NCI-H446 (cell line): ENCODE data around the gene FETUB.

Source experiments
- DNase-seq, 2 experiments: peaks; one replicate each; lab custom pipeline; 2025; lab: John Stamatoyannopoulos, UW

The FETUB gene

GRCh38 chr3:186636536-186636935, 3.7 kb upstream of the FETUB start:
- no peak for DNase-seq

- no peak for DNase-seq
Observed at GRCh38 chr3:186637686-186638085, 2.5 kb upstream of the FETUB start.

DNA sequence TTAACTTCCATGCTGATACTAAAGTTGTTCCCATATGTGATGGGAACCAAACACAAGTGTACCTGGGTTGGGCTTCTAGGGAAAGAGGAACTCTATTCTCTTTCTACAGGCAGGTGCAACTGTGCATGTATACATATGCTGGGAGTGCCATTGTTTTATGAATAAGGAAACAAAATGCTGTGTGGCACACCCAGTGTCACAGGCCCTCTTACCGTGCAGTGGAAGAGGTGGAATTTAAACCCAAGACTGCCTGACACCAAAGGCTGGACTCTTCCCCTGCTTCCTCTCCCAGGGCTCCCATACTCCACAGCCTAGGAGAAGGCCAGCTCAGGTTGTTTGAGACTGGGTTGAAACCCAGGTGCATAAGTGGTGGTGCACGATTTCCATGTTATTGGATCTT, 1.9 kb upstream of the FETUB start:
- no peak for DNase-seq

DNA sequence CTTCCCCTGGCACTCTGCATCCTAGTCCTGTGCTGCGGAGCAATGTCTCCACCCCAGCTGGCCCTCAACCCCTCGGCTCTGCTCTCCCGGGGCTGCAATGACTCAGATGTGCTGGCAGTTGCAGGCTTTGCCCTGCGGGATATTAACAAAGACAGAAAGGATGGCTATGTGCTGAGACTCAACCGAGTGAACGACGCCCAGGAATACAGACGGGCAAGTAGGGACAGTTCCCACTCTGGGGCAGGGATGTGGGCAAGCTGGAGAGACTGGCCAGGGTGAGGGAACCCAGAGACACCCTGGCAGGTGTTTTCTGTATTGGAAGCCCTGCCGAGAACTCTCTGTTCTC, 247 bp downstream of the FETUB start:
- peak in 1 of 2 experiments; percentile 43 for DNase-seq

DNA sequence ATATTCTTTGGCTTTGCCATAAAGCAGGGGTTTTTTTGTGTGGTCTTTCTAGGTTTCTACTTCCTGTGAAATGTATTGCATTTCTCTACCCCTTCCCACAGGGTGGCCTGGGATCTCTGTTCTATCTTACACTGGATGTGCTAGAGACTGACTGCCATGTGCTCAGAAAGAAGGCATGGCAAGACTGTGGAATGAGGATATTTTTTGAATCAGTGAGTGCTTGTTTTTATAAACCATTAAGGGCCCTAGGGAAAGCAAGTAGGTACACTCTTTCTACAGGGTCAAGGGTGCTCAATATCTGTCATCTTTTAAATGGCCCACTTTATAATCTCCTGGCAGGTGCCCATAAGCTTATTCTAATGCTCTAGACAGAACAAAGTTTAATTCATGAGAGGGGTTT, 730 bp downstream of the FETUB start:
- no peak for DNase-seq

DNA sequence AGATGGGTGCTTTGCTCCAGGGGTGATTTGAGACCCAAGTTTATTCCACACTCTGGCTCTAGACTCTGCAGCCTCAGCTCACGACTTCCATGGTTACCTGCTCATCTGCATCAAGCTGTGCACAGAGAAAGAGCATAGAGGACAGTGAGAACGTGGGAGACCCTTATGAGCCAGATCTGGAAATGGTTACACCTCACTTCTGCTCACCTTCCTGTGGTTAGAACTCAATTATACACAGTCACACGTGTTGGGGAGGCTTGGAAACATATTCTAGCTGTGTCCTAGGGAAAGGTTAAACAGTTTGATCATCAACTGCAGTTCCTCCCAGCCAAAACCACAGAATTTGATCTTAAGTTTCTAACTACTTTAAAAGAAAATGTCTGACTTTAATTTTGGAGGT, 1.8 kb downstream of the FETUB start:
- no peak for DNase-seq

DNA sequence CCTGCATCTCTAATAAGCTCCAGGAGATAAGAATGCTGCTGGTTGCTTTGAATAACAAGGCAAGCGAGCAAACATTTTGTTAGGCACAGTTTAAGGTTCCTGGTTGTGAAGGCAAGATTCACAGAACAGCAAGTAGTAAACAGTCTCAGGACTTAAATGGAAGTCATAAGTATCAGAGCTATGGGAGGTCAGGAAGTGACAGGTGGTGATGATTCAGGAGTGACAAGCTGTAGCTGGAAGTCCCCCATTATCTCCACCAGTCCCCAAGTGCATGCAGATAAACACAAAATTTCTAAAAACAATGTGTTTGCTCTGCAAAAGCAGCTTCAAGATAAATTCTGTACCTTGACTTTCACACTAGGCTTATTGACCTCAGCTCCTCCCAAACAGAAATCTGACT, 3.3 kb downstream of the FETUB start:
- no peak for DNase-seq

DNA sequence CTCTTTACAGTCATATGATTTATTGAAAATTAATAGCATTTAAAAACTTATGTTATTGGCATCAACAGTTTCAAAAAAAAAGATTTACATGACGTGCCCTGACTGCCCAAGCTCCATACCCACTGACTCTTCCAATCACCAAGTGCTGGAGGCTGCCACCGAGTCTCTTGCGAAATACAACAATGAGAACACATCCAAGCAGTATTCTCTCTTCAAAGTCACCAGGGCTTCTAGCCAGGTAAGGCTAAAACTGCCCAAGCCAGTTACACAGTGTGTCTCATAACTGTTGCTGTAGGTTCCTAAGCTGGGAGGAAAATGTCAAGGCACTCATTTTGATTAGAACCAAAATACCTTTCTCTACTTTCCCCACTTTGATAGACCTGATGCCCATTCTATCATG, 4.5 kb downstream of the FETUB start:
- DNase-seq = no peak

DNA sequence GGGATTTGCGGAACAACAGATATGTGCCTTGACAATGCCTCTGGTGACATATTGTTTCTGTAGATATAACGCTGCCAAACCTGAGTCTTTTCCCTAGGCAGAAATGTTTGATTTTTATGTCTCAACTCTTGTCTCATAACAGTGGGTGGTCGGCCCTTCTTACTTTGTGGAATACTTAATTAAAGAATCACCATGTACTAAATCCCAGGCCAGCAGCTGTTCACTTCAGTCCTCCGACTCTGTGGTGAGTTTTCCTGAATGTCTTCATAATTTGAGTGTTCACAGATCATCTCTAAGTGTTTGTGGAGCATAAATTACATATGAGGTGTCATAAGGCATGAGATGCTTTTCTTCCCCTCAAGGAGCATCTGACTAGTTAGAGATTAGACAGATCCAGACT, 5.9 kb downstream of the FETUB start:
- no peak for DNase-seq

- no peak for DNase-seq
Observed at GRCh38 chr3:186646841-186647240, 6.6 kb downstream of the FETUB start.

DNA sequence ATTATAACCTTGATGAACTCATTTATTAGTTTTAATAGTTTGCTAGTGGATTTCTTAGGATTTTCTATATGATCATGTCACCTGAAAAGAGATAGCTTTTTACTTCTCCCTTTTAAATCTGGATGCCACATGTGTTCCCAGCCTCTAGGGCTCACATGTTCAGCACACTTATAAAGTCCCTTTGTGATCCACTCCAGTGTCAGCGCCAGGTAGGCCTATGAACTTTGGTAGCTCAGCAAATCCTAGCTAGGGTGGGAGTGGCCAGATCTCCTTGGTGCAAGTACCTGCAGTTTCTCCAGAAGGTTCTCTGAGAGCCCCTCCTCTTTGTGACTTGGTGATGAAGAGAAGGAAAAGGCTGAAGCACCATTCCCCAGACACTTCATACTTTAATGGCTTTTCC, 8.7 kb downstream of the FETUB start:
- no peak for DNase-seq

DNA sequence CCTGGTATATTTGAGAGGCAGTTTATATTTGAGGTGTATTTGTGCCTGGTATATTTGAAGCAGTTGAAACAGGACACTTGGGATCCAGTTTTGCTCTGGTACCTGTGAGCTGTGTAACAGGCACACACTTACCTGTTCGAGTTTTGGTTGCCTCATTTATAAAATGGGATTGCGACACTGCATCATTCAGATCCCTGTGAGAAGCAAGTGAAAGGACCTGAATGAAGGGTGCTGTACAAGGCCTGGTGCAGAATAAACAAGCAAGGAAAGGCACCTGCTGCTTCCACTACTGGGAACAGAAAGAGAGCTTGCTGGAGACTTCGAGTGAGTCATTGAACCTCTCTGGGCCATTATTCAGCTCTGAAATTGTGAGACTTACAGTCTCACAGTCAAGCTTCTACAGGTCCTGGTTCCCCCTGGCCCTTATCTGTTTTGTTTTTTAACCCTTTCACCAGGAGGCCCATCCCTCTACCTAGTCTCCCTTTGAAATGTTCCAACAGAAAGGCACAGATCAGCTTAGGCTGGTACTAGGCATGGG, 11.5 kb downstream of the FETUB start:
- no peak for DNase-seq

- DNase-seq = no peak
Observed at GRCh38 chr3:186653080-186653707, 13.0 kb downstream of the FETUB start.

DNA sequence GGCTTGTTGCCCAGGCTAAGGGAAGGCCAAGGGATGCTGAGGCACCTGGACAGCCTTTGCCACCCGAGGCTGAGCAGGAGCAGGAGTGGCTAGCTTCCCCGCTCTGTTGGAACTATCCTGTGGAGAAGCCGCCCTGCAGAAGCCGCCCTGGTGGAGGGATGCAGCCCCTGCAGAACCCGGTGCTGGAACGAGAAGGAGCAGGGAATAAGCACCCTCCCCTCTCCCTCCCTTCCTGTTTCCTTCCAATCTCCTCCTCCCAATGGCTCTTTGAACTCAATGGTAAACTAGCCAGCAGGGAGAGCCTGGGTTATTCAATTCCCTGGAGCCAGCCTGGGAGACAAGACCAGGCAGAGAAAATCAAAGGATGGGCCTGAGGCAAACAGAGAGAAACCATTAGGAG, 13.8 kb downstream of the FETUB start:
- DNase-seq = peak in 1 of 2 experiments; percentile 15

GRCh38 chr3:186663361-186664118, 23.3 kb downstream of the FETUB start:
- no peak for DNase-seq

DNA sequence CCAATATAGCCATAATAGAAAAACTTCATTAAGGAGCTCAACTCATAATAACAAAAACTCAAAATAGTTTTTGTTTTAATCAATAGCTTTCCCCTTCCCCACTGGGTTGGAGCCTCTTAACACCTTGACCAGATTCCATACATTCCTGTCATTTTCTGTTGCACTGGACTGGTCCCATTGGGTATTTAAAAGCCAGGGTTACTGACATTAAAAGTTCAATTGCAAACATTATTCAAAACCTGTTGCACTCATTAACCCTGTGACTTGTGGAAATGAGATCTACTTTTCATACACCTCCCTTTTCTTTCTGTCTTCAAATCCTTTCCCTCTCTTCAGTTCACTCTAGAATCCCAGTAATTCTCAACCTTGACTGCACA, 23.9 kb downstream of the FETUB start:
- no peak for DNase-seq

GRCh38 chr3:186664506-186664905, 24.3 kb downstream of the FETUB start:
- no peak for DNase-seq

DNA sequence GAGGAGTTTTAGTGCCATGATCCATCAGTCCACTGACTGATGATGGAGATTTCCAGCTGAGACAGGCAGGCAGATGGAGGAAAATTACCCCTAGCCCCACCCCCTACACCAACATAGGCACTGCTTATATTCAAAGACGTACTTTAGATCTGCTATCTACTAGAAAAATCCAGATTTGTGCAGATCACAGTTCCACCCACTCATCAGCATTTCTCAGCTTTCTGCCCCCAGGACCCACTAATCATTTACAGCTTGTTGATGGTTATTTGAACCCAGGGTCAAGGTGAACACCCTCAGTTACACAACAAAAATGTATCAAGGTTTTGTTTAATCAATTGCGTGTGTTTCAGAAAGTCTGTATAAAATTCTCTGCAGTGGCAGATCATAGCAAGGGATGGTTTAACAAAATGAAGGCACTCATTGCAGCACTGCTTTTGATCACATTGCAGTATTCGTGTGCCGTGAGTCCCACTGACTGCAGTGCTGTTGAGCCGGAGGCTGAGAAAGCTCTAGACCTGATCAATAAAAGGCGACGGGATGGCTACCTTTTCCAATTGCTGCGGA, 25.5 kb downstream of the FETUB start, which contains the start of gene HRG:
Gene HRG (plus strand): TSS at position 390 of the 564 bp plus-strand sequence. CDS start 18 bp downstream, at position 408.
- DNase-seq = no peak

DNA sequence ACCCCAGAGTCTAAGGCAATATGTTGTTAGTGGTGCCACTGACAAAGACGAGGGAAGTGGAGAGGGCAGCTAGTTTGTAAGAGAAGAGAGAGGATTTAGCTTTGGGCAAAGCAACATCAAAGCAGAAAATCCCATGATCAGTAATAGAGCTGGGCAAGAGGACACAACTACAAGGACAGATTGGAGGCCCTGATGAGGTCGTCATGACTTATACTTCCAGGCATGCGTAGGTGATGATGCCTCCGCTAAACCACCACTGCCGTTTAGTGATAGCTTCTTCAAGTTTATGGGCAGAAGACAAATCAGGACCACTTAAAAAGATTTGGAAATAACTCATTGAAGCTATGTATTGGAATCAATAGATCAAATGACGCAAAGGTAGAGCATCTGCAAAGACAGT, 28.2 kb downstream of the FETUB start:
- DNase-seq = no peak

GRCh38 chr3:186669378-186670084, 29.3 kb downstream of the FETUB start:
- DNase-seq = no peak

DNA sequence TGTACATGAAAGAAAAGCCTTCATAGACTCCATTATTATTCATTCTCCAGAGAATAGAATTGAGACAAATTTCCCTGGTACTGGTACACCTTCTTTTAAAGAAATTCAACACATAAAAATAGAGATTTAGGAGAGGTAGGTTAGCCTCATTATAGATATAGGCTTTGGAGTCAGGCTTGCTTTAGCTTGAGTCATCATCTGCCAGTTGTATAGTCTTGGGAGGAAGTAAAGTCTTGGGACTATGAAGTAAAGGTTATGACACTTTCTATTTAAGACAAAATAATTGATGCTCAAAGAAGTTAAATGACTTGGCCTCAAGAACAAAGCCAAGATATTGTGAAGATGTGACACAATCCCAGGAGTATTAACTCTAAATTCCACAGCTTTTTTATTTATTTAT, 30.0 kb downstream of the FETUB start:
- no peak for DNase-seq

DNA sequence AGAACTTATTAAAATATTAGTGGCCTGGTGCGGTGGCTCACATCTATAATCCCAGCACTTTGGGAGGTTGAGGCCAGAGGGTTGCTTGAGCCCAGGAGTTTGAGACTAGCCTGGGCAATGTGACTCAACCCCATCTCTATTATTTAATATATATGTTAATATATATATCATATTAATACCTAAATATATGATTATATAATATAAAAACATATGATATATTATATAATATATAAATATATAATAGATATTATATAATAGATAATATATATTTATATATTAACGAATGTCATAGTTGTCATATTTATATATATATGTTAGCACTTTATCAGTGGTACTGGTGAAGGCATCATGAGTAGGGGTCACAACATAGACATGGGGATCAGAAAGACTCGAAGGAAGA, 30.9 kb downstream of the FETUB start:
- no peak for DNase-seq

DNA sequence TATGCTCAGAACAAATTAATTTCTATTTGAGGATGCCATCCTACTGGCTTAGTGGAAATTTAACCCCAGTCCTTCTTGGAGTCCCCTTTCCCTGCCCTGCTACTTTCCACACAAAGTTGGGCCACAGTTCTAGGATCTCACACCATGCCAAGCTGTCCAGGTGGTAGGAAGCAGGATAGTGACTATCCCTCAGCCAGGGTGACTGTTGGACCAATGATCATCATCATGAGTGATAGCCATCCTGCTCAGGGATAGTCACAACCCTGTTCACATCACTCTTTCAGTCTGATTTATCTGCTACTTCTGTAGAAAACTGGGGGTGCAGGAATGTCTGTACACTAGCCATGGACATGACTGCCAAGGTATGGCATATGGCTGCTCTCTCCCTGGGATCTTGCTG, 38.4 kb downstream of the FETUB start:
- no peak for DNase-seq
